ENCODE measurements around the gene FAM53A.

Gene FAM53A, protein sequence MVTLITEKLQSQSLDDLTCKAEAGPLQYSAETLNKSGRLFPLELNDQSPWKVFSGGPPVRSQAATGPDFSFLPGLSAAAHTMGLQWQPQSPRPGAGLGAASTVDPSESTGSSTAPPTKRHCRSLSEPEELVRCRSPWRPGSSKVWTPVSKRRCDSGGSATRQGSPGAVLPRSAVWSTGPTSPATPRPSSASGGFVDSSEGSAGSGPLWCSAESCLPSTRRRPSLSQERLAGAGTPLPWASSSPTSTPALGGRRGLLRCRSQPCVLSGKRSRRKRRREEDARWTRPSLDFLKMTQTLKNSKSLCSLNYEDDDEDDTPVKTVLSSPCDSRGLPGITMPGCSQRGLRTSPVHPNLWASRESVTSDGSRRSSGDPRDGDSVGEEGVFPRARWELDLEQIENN

DNA sequence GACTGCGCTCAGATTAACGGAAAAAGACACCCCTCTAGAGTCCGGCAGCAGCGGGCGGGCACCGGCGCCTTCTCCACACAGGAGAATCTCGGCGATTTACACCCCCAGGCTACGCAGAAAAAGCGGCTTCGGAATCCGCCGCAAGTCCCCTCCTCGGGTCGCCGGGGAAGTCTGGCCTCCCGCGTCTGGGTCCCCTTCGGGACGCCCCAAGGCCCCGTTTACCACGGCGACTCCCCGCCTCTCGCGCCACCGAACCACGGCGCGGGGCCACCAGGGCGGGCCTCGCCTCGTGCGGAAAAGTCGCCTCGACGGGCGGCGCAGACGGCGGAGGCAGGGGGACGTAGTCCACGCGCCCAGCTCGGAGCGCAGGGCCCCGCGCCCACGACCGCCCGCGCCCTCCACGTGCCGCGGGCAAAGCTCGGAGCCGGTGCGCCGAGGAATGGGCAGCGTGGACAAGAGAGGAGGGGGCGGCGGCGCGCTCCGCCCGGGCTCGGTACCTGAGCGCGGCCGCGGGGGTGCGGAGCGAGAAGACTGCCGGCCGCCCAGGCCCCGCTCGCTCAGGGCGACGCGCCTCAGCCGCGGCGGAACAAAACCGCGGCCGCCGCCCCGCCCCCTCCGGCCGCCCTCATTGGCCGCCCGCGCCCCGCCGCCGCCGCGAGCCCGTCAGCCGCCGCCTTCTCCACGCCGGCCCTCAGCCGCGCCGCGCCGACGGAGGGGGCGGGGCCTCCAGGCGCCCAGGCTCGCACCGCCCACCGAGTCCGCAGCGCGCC lies at the start of gene FAM53A:
FAM53A (minus strand) TSS at position 578 of the 770 bp plus-strand sequence. CDS start 15,572 bp downstream, outside the sequence.
- DNase-seq, result peak; percentile 96

- DNase-seq, result no peak
Observed at GRCh38 chr4:1732911-1733310, 48.8 kb upstream of the FAM53A start.

DNA sequence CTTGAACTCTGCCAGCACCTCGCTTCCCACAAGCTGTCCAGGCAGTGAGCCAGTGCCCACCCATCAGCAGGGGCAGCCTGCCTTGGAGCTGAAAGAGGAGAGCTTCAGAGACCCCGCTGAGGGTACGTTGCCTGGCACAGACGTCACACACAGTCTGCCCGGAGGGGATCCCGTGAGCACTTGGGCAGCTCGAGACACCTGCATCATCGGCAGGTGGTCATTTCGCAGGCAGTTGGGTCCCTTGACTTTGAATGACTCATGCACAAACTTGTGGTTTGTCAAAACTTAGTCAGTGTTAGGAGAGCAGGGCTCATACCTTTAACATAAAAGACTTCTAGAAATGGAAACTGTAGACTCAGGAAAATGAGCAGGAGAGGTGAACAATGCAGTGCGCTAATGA lies 47.1 kb upstream of the FAM53A start:
- peak; percentile 41 for DNase-seq

- DNase-seq, result no peak
Observed at GRCh38 chr4:1730532-1731135, 46.5 kb upstream of the FAM53A start.

- no peak for DNase-seq
Observed at GRCh38 chr4:1728061-1728980, 44.2 kb upstream of the FAM53A start.

DNA sequence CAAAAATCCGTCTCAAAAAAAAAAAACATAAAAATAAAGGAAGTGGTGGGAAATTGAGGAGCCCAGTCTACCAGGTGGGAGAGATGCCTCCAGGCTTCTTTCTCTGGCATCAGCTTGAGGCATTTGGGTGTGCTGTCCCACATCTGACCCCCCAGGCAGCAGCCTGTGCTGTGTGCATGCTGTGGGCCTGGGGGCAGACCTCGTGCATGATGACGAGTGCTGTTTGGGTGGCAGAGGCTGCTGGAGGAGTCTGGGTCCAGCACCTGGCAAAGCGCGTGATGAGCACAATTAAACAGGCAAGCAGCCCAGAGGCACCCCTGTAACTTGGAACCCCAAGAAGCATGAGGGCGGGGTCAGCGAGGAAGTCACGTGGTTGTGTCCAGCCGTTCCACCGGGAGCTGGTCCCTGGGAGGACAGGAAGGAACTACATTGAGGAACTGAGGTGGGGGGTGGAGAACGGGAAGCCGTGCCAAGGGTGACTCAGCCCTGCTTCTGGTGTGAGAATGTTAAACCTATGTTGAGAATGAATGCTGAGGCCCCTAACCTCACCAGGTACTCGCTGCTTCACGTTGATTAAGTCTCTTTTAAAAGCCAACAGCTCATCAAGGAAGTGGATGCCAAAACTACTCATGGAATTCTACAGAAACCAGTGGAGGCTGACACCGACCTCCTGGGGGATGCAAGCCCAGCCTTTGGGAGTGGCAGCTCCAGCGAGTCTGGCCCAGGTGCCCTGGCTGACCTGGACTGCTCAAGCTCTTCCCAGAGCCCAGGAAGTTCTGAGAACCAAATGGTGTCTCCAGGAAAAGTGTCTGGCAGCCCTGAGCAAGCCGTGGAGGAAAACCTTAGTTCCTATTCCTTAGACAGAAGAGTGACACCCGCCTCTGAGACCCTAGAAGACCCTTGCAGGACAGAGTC lies 43.3 kb upstream of the FAM53A start:
- DNase-seq, result no peak

- DNase-seq, result peak; percentile 90
Observed at GRCh38 chr4:1726146-1726934, 42.2 kb upstream of the FAM53A start.

DNA sequence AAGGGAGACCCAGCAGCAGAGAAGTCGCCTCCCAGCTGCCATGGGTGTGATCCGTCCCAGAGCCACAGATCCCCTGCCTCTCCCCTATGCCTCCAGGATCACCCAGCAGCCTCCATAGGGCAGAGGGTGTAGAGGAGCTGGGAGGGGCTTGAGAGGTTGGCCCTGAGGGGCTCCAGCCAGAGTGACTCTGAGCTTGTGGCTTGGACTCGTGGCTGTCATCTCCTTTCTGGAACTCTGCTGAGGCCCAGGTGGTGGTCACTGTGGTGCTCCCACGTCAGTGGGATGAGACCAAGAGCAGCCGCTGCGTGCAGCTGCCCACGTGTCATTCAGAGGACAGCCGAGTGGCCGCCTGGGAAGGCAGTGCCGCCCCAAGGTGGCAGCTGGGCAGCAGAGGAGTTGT lies 41.4 kb upstream of the FAM53A start:
- no peak for DNase-seq

- DNase-seq, result peak; percentile 73
Observed at GRCh38 chr4:1723131-1723801, 39.2 kb upstream of the FAM53A start.

- DNase-seq, result peak; percentile 53
Observed at GRCh38 chr4:1722551-1723118, 38.5 kb upstream of the FAM53A start.

- peak; percentile 58 for DNase-seq
Observed at GRCh38 chr4:1721666-1722550, 37.8 kb upstream of the FAM53A start.

GRCh38 chr4:1721003-1721665 lies 37.0 kb upstream of the FAM53A start, which contains the start of the genes TACC3 and TMEM129:
Gene TACC3, plus strand, starts transcription at chr4:1721521. Its CDS starts 1,901 bp downstream, at chr4:1723422.
Gene TMEM129, minus strand, starts transcription at chr4:1721323. Its CDS starts 486 bp downstream, at chr4:1720837.
- peak; percentile 96 for DNase-seq

GRCh38 chr4:1720163-1720983 lies 36.3 kb upstream of the FAM53A start:
- DNase-seq, result peak; percentile 63

DNA sequence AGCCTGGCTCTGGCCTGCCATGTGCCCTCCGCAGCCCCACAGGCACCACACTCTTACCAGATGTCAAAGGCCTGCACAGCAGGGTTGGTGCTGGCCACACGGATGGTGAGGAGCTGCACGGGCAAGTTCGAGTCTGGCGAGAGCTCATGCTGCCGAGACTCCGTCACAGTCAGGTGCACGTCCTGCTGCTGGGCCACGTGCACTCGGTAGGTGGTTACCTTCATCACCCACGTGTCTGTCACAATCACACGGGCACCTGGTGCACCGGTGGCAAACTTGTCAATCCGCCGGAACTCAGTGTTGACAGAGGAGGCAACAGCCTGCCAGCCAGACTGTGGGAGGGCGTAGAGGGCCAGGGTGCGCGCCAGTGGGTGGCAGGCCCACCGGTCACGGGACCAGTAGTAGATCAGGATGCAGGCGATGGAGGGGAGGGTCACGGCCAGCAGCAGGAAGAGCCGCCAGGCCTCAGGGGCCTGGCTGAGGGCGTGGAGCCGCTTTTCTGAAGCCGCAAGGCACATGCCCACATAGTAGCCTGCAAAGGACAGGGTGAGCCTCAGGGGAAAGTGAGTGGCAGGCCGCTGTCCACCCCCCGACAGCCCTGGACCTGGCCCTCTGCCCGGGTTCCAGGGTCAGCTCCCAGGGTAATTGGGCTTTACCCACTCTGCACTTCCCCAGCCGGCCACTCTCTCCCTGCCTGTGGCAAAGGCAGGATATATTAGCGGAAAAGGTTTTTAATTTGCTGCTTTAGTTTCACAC lies 34.2 kb upstream of the FAM53A start:
- no peak for DNase-seq

DNA sequence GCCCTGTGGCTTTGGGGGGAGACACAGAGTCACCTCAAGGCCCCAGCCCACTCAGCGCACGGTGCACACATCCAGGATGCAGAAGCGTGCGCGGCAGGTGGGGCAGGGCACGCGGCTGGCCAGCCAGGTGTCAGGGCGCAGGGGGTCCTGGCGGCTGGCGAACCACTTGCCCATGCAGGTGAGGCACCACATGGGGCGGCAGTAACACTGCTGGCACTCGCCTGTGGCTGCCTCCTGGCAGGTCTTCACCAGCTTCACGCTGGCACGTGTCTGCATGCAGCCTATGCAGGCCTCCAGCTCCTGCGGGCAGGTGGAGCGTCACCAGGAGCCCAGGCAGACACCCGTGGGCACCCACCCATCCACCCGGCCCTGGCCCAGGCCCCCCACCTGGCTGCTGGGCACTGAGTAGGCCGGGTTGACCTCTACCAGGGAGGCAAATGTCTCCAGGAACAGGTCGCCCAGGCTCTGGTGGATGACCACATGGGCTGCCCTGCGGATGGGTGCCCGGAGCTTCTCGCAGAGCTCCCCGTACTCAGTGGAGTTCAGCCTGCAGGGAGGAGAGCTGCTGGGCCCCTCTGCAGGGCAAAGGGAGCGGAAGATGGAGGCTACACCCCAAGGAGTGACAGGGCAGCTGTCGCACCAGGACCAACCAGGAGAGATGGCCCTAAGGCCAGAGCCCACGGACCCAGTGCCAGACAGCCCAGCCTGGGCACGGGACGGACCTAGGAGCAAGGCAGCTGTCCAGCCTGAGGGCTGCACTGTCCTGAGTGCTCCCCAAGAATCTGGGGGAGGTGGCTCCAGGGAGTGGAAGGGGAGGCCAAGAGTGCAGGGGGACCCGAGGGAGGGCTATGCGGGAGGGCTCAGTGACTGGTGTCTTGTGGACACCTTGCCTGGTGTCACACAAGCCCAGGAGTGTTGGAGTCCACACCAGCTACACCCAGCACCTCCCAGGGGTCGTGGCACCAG lies 33.3 kb upstream of the FAM53A start:
- DNase-seq, result no peak

All from stimulated activated CD4-positive, alpha-beta T cell treated with anti-CD3 and anti-CD28 coated beads, Interleukin-15, amount 100 ng/mL, for 24 hours (primary cell).